BLaER1 treated with 17β-estradiol and CSF1 and Interleukin-3, amounts not matched to agents 10 nM and 100 nM (cell line): ENCODE results near the gene GZMM.

ENCODE experiments used
- H3K27ac ChIP-seq, 11 experiments: shearing (Covaris generic); formaldehyde crosslinking; 2 replicates each; pipeline ENCODE4 v1.8.1; 2022
- H3K27me3 ChIP-seq, 11 experiments: shearing (Covaris generic); formaldehyde crosslinking; 2 replicates each; pipeline ENCODE4 v1.8.1; 2022
- H3K36me3 ChIP-seq, 11 experiments: shearing (Covaris generic); formaldehyde crosslinking; 2 replicates each; pipeline ENCODE4 v1.8.1; 2022
- H3K4me1 ChIP-seq, 10 experiments: shearing (Covaris generic); formaldehyde crosslinking; 2 replicates each; pipeline ENCODE4 v1.8.1; 2022
- H3K4me2 ChIP-seq, 11 experiments: shearing (Covaris generic); formaldehyde crosslinking; 2 replicates each; pipeline ENCODE4 v1.8.1; 2022
- H3K4me3 ChIP-seq, 10 experiments: shearing (Covaris generic); formaldehyde crosslinking; 2 replicates each; pipeline ENCODE4 v1.8.1; 2022
- H3K9ac ChIP-seq, 11 experiments: shearing (Covaris generic); formaldehyde crosslinking; 2 replicates each; pipeline ENCODE4 v1.8.1; 2022
- H3K9me3 ChIP-seq, 11 experiments: shearing (Covaris generic); formaldehyde crosslinking; replicated peaks in 1 of 11; 2 replicates each; pipeline ENCODE4 v1.8.1; 2022
- H4K20me1 ChIP-seq, 11 experiments: shearing (Covaris generic); formaldehyde crosslinking; 2 replicates each; pipeline ENCODE4 v1.8.1; 2022
- Cebpa-rat ChIP-seq, 11 experiments: shearing (Covaris generic); IDR thresholded peaks; 2 replicates each; pipeline ENCODE4 v1.8.1; 2022

The GZMM gene

DNA sequence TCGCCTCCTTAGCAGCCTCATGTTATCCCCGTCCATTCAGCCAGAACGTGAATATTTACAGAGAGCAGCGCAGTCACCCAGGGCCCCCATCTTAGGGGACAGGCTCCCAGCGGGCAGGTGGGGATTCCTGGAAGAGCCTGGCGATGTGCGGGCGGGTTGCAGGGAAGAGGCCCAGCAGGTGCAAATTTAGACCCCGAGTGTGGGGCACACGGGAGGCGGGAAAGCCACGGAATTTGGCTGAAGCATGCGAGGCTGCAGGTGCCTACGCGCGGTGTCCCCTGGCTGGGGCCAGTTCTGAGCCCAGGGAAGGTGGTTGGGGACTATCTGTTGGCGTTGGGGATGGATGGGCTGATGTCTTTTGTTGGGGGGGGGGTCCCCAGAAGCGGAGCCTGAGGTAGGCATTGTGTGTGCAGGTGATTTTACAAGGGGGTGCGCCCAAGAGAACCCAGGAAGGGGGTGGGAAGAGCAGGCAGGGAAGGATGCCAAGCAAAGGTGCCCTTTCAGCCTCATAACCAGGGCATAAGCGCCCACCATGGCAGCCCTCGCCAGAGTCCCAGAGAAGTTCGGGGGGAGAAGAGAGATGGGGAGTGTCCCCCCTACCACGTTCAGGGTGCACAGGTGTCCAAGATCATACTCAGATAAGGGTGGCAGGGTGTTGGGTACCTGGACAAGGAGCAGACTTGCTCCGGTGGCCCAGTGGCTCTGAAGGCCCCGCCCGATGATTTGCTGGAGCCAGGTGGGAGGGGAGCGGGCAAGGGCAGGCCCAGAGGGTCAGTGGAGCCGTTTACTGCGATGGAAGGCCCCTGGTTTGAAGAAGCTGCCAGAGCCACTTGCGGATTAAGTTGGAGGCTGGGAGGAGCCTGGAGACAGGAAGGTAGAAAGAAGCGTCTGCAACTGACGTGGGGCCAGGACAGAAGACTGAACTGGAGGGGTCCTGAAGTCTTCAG lies 35.4 kb upstream of the GZMM start:
- Histone ChIP-seq H3K9me3 (peaks cover 0 to 3% (median 0%) of the 10 kb centered on the region in 11 experiments; a peak in 1 of 22 replicates), H3K4me3 (peak overlapping the region; percentile 84 to 97 (median 92)), H3K4me1 (peaks cover 60 to 83% (median 71%) of the 10 kb centered on the region in 10 experiments), H3K9ac (peak overlapping the region; percentile 90 to 99 (median 95)), H3K4me2 (peak overlapping the region; percentile 90 to 100 (median 99)), H4K20me1 (peaks cover 0 to 49% (median 27%) of the 10 kb centered on the region in 11 experiments; a peak in 20 of 22 replicates), H3K27ac (peak overlapping the region; percentile 91 to 98 (median 93); a peak in 20 of 22 replicates), H3K27me3 (no peaks in the 10 kb centered on the region), H3K36me3 (peaks cover 0 to 13% (median 9%) of the 10 kb centered on the region in 11 experiments; a peak in 12 of 22 replicates)
- TF ChIP-seq Cebpa-rat (IDR thresholded peaks at IDR 0.05): no peak

DNA sequence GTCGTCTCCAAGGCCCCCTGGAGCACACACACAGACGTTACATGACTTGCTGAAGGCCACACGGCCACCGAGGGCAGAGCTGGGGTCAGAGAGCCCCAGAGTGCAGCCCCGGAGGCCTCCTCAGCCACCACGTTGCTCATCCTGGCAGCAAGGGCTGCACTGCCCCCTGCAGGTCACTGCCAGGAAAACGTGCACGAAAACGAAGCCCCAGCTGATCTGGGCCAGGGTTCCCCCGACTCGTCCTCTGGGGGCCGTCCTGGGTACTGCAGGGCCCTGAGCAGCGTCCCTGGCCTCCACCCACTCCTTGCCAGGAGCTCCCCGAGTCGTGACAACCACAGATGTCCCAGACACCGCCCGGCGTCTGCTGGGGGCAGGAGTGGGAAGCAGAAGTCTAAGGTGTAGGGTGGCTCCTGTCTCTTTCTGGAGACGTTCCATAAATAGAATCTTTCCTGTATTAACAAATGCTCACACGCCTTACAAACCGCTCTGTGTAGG lies 33.2 kb upstream of the GZMM start:
- Histone ChIP-seq H3K36me3 (peaks cover 0 to 30% (median 14%) of the 10 kb centered on the region in 11 experiments; a peak in 17 of 22 replicates), H3K4me1 (peaks cover 58 to 79% (median 72%) of the 10 kb centered on the region in 10 experiments), H3K27ac (peak overlapping the region; percentile 51 to 98 (median 80)), H4K20me1 (peaks cover 11 to 66% (median 44%) of the 10 kb centered on the region in 11 experiments; a peak in 21 of 22 replicates), H3K9me3 (0 out of 22 replicates have a peak, but pooled peaks cover 0 to 3% (median 0%) of the 10 kb centered on the region in 11 experiments), H3K4me3 (peak overlapping the region; percentile 37 to 67 (median 51)), H3K27me3 (no peaks in the 10 kb centered on the region), H3K4me2 (peak overlapping the region; percentile 90 to 100 (median 99)), H3K9ac (peak overlapping the region; percentile 64 to 77 (median 73))
- TF ChIP-seq Cebpa-rat (IDR thresholded peaks at IDR 0.05): no peak

DNA sequence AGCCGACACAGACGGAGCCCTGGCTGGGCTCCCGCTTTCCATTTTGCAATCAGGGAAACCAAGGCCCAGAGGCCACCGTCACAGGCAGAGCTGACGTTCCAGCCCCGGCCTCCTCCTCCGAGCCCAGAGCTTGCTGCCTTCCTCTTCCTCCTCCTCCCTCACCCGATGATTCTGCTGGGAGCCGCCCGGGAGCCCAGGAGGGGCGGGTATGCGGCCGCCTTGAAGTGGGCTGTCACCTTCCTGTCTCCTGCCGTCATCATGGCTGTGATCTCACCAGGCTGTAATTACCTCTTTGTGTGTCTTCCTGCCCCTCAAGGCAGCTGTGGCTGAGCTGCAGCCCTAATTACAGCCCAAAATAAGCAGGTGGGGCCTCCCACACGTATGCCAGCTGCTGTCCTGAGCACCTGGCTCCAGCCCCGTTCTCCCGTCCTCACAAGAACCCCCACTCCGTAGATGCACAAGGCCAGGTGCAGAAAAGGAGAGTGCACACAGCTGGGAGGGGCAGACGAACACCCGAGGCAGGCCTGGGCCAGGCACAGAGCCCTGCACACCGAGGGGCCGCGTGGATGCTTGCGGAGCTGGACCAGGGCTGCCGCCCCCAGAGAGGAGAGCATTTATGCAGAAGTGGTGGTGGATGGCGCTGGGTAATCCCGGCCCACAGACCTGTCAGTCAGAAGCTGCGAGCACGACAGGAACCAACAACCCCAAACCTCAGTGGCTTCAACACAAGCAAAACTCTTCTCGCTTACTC lies 32.6 kb upstream of the GZMM start:
- H3K9me3 ChIP-seq: 0 out of 22 replicates have a peak, but pooled peaks cover 0 to 3% (median 0%) of the 10 kb centered on the region in 11 experiments
- peak in 3 of 11 experiments; percentile 19 to 82 (median 29); a peak in 4 of 22 replicates for TF ChIP-seq Cebpa-rat (IDR thresholded peaks at IDR 0.05)
- H3K27me3 ChIP-seq: no peaks in the 10 kb centered on the region
- H4K20me1 ChIP-seq: peaks cover 11 to 66% (median 44%) of the 10 kb centered on the region in 11 experiments; a peak in 21 of 22 replicates
- H3K36me3 ChIP-seq: peaks cover 0 to 30% (median 14%) of the 10 kb centered on the region in 11 experiments; a peak in 17 of 22 replicates
- H3K4me3 ChIP-seq: peak overlapping the region; percentile 37 to 67 (median 51)
- peak overlapping the region; percentile 64 to 77 (median 73) for H3K9ac ChIP-seq
- H3K4me1 ChIP-seq: peaks cover 52 to 75% (median 69%) of the 10 kb centered on the region in 10 experiments
- peak overlapping the region; percentile 51 to 98 (median 80) for H3K27ac ChIP-seq
- H3K4me2 ChIP-seq: peak overlapping the region; percentile 90 to 100 (median 99)

- peak overlapping the region in 8 of 11 experiments; percentile 19 to 63 (median 45); a peak in 11 of 22 replicates for H3K9ac ChIP-seq
- peak overlapping the region; percentile 13 to 100 (median 99); a peak in 21 of 22 replicates for H3K4me2 ChIP-seq
- H3K4me3 ChIP-seq: no peak overlapping the region
- peak overlapping the region in 7 of 11 experiments; percentile 18 to 98 (median 77); a peak in 8 of 22 replicates for H3K27ac ChIP-seq
- TF ChIP-seq Cebpa-rat (IDR thresholded peaks at IDR 0.05): no peak
- H4K20me1 ChIP-seq: peaks cover 11 to 66% (median 44%) of the 10 kb centered on the region in 11 experiments; a peak in 21 of 22 replicates
- 0 out of 22 replicates have a peak, but pooled peaks cover 0 to 3% (median 0%) of the 10 kb centered on the region in 11 experiments for H3K9me3 ChIP-seq
- H3K27me3 ChIP-seq: no peaks in the 10 kb centered on the region
- peaks cover 0 to 30% (median 14%) of the 10 kb centered on the region in 11 experiments; a peak in 17 of 22 replicates for H3K36me3 ChIP-seq
- H3K4me1 ChIP-seq: peaks cover 49 to 75% (median 67%) of the 10 kb centered on the region in 10 experiments
Observed at GRCh38 chr19:512547-513365, 31.1 kb upstream of the GZMM start.

GRCh38 chr19:513368-514165 lies 30.3 kb upstream of the GZMM start:
- Histone ChIP-seq H3K9ac (peak overlapping the region in 6 of 11 experiments; percentile 19 to 63 (median 56); a peak in 9 of 22 replicates), H3K27me3 (no peaks in the 10 kb centered on the region), H3K9me3 (0 out of 22 replicates have a peak, but pooled peaks cover 0 to 3% (median 0%) of the 10 kb centered on the region in 11 experiments), H4K20me1 (peaks cover 11 to 58% (median 44%) of the 10 kb centered on the region in 11 experiments; a peak in 21 of 22 replicates), H3K4me3 (no peak overlapping the region), H3K4me2 (peak overlapping the region in 10 of 11 experiments; percentile 13 to 100 (median 99); a peak in 17 of 22 replicates), H3K27ac (peak overlapping the region in 3 of 11 experiments; percentile 51 to 98 (median 77); a peak in 1 of 22 replicates), H3K36me3 (peaks cover 0 to 30% (median 14%) of the 10 kb centered on the region in 11 experiments; a peak in 17 of 22 replicates), H3K4me1 (peaks cover 43 to 68% (median 60%) of the 10 kb centered on the region in 10 experiments)
- TF ChIP-seq Cebpa-rat (IDR thresholded peaks at IDR 0.05): no peak

- Histone ChIP-seq H3K4me1 (peaks cover 36 to 62% (median 53%) of the 10 kb centered on the region in 10 experiments), H3K27ac (no peak overlapping the region), H3K9me3 (0 out of 22 replicates have a peak, but pooled peaks cover 0 to 3% (median 0%) of the 10 kb centered on the region in 11 experiments), H3K4me3 (no peak overlapping the region), H3K4me2 (peak overlapping the region in 4 of 11 experiments; percentile 90 to 100 (median 98); a peak in 3 of 22 replicates), H3K9ac (no peak overlapping the region), H3K27me3 (no peaks in the 10 kb centered on the region), H4K20me1 (peaks cover 11 to 52% (median 40%) of the 10 kb centered on the region in 11 experiments; a peak in 21 of 22 replicates), H3K36me3 (peaks cover 3 to 29% (median 17%) of the 10 kb centered on the region in 11 experiments; a peak in 20 of 22 replicates)
- no peak for TF ChIP-seq Cebpa-rat (IDR thresholded peaks at IDR 0.05)
Observed at GRCh38 chr19:514166-514663, 29.6 kb upstream of the GZMM start.
